OCI-LY7 (cell line): ENCODE data around the gene SELENOV. TPM values are rescaled to one million over a fixed set of nuclear protein-coding genes. Genes with fewer than 3 reads are reported as not detected.

Experiments
- BruUV-seq: library from RNA; stranded (reverse); fragments of 400-500 nt; replicated peaks from 2 replicates; lab custom pipeline; 2021; lab: Mats Ljungman, UMichigan
- CTCF ChIA-PET: fragments of 300-600 bp; sonication (Branson Sonifier 250); formaldehyde crosslinking; loops from one replicate; lab custom pipeline; 2022; ENCODE audit warnings: antibody characterized with exemption; ENCODE audit not compliant: unreplicated experiment; lab: Charles Lee
- POLR2A ChIA-PET: fragments of 300-600 bp; sonication (Branson Sonifier 250); formaldehyde crosslinking; loops from one replicate; lab custom pipeline; 2022; ENCODE audit warnings: antibody characterized with exemption; lab: Charles Lee
- DNase-seq: peaks from one replicate; pipeline ENCODE4 v3.0.0-alpha.2; 2015; ENCODE audit warnings: low spot score
- H2AFZ ChIP-seq: fragments of 200-600 bp; sonication (generic), shearing (Covaris generic); 2 replicates; pipeline ENCODE4 v1.6.1; 2014; ENCODE audit warnings: mild to moderate bottlenecking, antibody characterized with exemption, low read length, moderate library complexity
- H3K27ac ChIP-seq: fragments of 200-600 bp; sonication (generic); 2 replicates; pipeline ENCODE4 v1.5.1; 2014; ENCODE audit warnings: mixed run types, low read depth, mild to moderate bottlenecking, moderate library complexity, low read length, inconsistent platforms; ENCODE audit not compliant: poor library complexity, severe bottlenecking
- H3K36me3 ChIP-seq: fragments of 200-600 bp; sonication (generic); 2 replicates; pipeline ENCODE4 v1.6.1; 2014; ENCODE audit warnings: mild to moderate bottlenecking, antibody characterized with exemption, low read length, moderate library complexity, mixed read lengths; ENCODE audit not compliant: insufficient read depth
- H3K4me1 ChIP-seq: fragments of 200-600 bp; sonication (generic); 2 replicates; pipeline ENCODE4 v1.5.1; 2014; ENCODE audit warnings: mild to moderate bottlenecking, low read length; ENCODE audit not compliant: insufficient read depth, poor library complexity, severe bottlenecking
- H3K4me2 ChIP-seq: fragments of 200-600 bp; sonication (generic); 2 replicates; pipeline ENCODE4 v1.6.1; 2014; ENCODE audit warnings: mild to moderate bottlenecking, low read length
- H3K4me3 ChIP-seq: fragments of 200-600 bp; sonication (generic); 2 replicates; pipeline ENCODE4 v1.5.1; 2014; ENCODE audit warnings: mild to moderate bottlenecking, low read depth, low read length; ENCODE audit not compliant: poor library complexity, severe bottlenecking
- H3K79me2 ChIP-seq: fragments of 200-600 bp; sonication (generic); 2 replicates; pipeline ENCODE4 v1.6.1; 2016; ENCODE audit warnings: low read depth, mild to moderate bottlenecking, low read length, moderate library complexity, mixed read lengths; ENCODE audit not compliant: insufficient read depth
- H3K9me2 ChIP-seq: fragments of 200-600 bp; sonication (generic); 2 replicates; pipeline ENCODE4 v1.6.1; 2016; ENCODE audit warnings: mild to moderate bottlenecking, low read length, mixed read lengths; ENCODE audit not compliant: insufficient read depth
- H3K9me3 ChIP-seq: fragments of 200-600 bp; sonication (generic); 2 replicates; pipeline ENCODE4 v1.6.1; 2014; ENCODE audit warnings: mild to moderate bottlenecking, mixed run types, low read length, mixed read lengths
- H4K20me1 ChIP-seq: fragments of 200-600 bp; sonication (generic); 2 replicates; pipeline ENCODE4 v1.6.1; 2014; ENCODE audit warnings: mild to moderate bottlenecking, antibody characterized with exemption, low read length, moderate library complexity, mixed read lengths; ENCODE audit not compliant: insufficient read depth
- EZH2phosphoT487 ChIP-seq: fragments of 200-600 bp; sonication (generic); IDR thresholded peaks from 2 replicates; pipeline ENCODE4 v1.6.1; 2018; ENCODE audit warnings: low read depth, borderline replicate concordance, mild to moderate bottlenecking, mixed run types, antibody characterized with exemption, low read length, moderate library complexity, mixed read lengths
- intact Hi-C: fragments of 100-400 bp; cut with micrococcal nuclease; formaldehyde crosslinking; loops from one replicate; pipeline ENCODE4 v1.10.0; 2022; ENCODE audit not compliant: unreplicated experiment
- total RNA-seq, 2 experiments: library from RNA; depleted of rRNA in 1 of 2; stranded (reverse); fragments of >200 nt in 1 of 2; shearing (Covaris generic) in 1 of 2; gene quantifications; 2 replicates each; pipeline ENCODE4 v1.2.3, GENCODE V29; 2014 to 2022
- TF ChIP-seq, protein P1 (sequence below): fragments of 200-600 bp; sonication (generic); conservative IDR thresholded peaks from 2 replicates; pipeline ENCODE4 v1.5.1; 2014; ENCODE audit warnings: mild to moderate bottlenecking, antibody characterized with exemption, low read length, moderate library complexity, mixed read lengths

Gene SELENOV
- total RNA-seq, 2 experiments from 2014 or later, result not detected

DNA sequence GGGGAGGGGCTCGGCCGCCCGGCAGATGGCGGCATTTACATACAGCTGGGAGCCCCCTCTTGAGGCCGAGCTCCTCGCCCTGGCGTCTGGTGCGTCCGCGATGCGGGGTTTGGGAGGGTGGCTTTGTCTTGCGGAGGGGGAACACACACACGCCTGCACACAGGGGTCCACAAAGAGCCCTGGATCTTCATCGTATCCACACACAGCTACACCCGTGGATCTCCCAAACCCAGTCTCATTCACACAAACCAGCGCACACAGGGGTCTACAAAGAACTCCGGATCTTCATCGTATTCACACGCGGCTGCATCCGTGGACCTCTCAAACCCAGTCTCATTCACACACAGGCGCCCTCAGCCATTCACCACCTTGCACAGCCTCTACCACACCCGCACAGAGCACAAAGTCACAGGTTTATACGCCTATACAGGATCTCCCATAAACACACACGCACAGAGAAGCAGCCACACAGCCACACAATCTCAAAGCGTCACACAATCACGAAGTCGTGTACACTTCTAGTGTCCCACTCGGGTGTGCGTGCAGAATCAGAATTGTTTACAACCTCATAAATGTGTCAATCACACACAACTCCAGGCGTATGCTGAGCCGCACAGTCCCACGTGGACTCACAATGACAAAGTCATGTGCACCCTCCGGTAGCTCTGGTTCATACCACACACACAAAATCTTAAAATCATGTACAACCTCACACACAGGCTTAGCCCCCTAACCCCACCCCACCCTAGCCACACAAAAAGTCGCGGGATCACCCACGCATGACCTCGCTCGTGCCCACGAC, 16.7 kb upstream of the SELENOV start:
- BruUV-seq, result no TSS peak
- ChIA-PET CTCF (interaction anchor here (0.6 to 1.8 kb wide), 3 partner anchors 24 to 58 kb away, joined by 5 to 13 read pairs (median 11); no protein-coding TSS in a partner anchor), POLR2A (interaction anchor here (0.7 kb wide), 2 partner anchors 58 to 158 kb away, joined by 3 to 4 read pairs; no protein-coding TSS in a partner anchor)
- Histone ChIP-seq H2AFZ (peak overlapping the region; percentile 81), H3K4me2 (peak overlapping the region; percentile 66), H3K79me2 (no peaks in the 10 kb centered on the region), H4K20me1 (no peaks in the 10 kb centered on the region), H3K4me1 (peaks cover 32% of the 10 kb centered on the region), H3K27ac (peak overlapping the region; percentile 67), H3K9me3 (no peaks in the 10 kb centered on the region), H3K9me2 (no peaks in the 10 kb centered on the region), H3K4me3 (peak overlapping the region; percentile 69), H3K36me3 (no peaks in the 10 kb centered on the region)
- intact Hi-C loops, result loop anchor here (2.0 kb wide), 1 partner anchor 35 kb away; the partner anchor contains the start of gene EID2B
- DNase-seq, result peak; percentile 84
- no peak for TF ChIP-seq EZH2phosphoT487
- TF ChIP-seq, protein P1, sequence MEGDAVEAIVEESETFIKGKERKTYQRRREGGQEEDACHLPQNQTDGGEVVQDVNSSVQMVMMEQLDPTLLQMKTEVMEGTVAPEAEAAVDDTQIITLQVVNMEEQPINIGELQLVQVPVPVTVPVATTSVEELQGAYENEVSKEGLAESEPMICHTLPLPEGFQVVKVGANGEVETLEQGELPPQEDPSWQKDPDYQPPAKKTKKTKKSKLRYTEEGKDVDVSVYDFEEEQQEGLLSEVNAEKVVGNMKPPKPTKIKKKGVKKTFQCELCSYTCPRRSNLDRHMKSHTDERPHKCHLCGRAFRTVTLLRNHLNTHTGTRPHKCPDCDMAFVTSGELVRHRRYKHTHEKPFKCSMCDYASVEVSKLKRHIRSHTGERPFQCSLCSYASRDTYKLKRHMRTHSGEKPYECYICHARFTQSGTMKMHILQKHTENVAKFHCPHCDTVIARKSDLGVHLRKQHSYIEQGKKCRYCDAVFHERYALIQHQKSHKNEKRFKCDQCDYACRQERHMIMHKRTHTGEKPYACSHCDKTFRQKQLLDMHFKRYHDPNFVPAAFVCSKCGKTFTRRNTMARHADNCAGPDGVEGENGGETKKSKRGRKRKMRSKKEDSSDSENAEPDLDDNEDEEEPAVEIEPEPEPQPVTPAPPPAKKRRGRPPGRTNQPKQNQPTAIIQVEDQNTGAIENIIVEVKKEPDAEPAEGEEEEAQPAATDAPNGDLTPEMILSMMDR, result peak; percentile 65

DNA sequence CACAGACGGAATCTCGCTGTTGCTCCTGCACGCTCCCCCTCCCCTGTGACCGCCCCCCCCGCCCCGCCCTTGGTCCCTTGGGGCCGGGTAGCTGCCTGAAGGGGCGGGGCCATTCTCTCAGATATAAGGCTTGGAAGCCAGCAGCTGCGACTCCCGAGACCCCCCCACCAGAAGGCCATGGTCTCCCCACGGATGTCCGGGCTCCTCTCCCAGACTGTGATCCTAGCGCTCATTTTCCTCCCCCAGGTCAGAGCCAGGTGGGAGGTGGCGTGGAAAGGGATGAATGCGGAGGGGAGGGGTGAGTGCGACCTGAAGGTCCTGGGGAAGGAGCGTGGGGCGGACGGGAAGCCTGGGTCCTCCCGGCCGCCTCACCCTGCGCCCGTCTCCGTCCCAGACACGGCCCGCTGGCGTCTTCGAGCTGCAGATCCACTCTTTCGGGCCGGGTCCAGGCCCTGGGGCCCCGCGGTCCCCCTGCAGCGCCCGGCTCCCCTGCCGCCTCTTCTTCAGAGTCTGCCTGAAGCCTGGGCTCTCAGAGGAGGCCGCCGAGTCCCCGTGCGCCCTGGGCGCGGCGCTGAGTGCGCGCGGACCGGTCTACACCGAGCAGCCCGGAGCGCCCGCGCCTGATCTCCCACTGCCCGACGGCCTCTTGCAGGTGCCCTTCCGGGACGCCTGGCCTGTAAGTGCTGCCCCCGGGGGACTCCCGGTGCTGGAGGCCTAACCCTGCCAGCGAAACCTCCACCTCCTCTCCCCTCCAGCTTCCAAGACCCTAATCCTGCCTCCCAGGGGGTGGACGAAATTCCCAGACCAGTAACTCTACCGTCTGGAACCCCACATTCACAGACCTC, 15.9 kb upstream of the SELENOV start, which contains the start of gene DLL3:
Gene DLL3, plus strand, starts transcription at position 150 of the 845 bp plus-strand sequence. Its CDS starts 28 bp downstream, at position 178.
- BruUV-seq, result no TSS peak
- H2AFZ ChIP-seq, result peak within 1 kb of the TSS; percentile 81

More for the DNA sequence above, 15.9 kb upstream of the SELENOV start, which contains the start of gene DLL3:
- H3K4me2 ChIP-seq, result peak within 1 kb of the TSS; percentile 66
- POLR2A ChIA-PET, result interaction anchor here (0.6 to 0.7 kb wide), 2 partner anchors 10 to 157 kb away, joined by 3 to 4 read pairs; no protein-coding TSS in a partner anchor
- peak within 1 kb of the TSS; percentile 67 for H3K27ac ChIP-seq
- H3K79me2 ChIP-seq, result no peaks in the 10 kb centered on the region
- H3K36me3 ChIP-seq, result no peaks in the 10 kb centered on the region
- peaks cover 32% of the 10 kb centered on the region for H3K4me1 ChIP-seq
- intact Hi-C loops, result loop anchor here (2.0 kb wide), 1 partner anchor 34 kb away; the partner anchor contains the start of gene EID2B
- no peaks in the 10 kb centered on the region for H4K20me1 ChIP-seq
- CTCF ChIA-PET, result interaction anchor here (0.5 to 1.8 kb wide), 3 partner anchors 18 to 58 kb away, joined by 3 to 13 read pairs (median 11); partner anchors contain the start of gene TIMM50
- H3K4me3 ChIP-seq, result peak within 1 kb of the TSS; percentile 69
- TF ChIP-seq, protein P1, result no peak
- no peak for TF ChIP-seq EZH2phosphoT487
- DNase-seq, result peak; percentile 66
- no peaks in the 10 kb centered on the region for H3K9me2 ChIP-seq
- no peaks in the 10 kb centered on the region for H3K9me3 ChIP-seq
